ENCODE measurements around the gene THY1. TPM values are rescaled to one million over a fixed set of nuclear protein-coding genes. Genes with fewer than 3 reads are reported as not detected.

THY1 gene
- total and polyA plus RNA-seq, 9 of the 15 experiments (the other 6 are each of a cell fraction or from before 2014, with no cell fraction given), result 0.07 to 0.40 (median 0.16) TPM; not detected in 5

GRCh38 chr11:119381181-119381988 lies 41.6 kb downstream of the THY1 start, which contains the start of gene USP2 (continued):
- no peak for TF ChIP-seq ZNF398 (CRISPR knock-in tag; IDR thresholded peaks at IDR 0.05)
- TF ChIP-seq FOXK2 (conservative IDR thresholded peaks at IDR 0.05 in 1 of 2, IDR thresholded peaks at IDR 0.05 in 1 of 2; ENCODE audit: low read depth in 2 of 2), result peak; percentile 98 to 100
- no peak for TF ChIP-seq SFPQ (IDR thresholded peaks at IDR 0.05; ENCODE audit: low read depth, low read length)
- TF ChIP-seq ZNF197 (CRISPR knock-in tag; IDR thresholded peaks at IDR 0.05; ENCODE audit: low read depth), result no peak
- TF ChIP-seq MNT (conservative IDR thresholded peaks at IDR 0.05), result peak; percentile 100
- no peak for TF ChIP-seq GATA2 (CRISPR knock-in tag; IDR thresholded peaks at IDR 0.05)
- no peak for TF ChIP-seq RERE (CRISPR knock-in tag; IDR thresholded peaks at IDR 0.05; ENCODE audit: borderline replicate concordance)
- no peak for TF ChIP-seq CAMTA2 (CRISPR knock-in tag; conservative IDR thresholded peaks at IDR 0.05)
- no peak for TF ChIP-seq ZEB2 (IDR thresholded peaks at IDR 0.05)
- TF ChIP-seq U2AF2 (optimal IDR thresholded peaks at IDR 0.05; ENCODE audit: low read depth, low read length), result no peak
- TF ChIP-seq FOXJ3 (CRISPR knock-in tag; IDR thresholded peaks at IDR 0.05), result peak; percentile 95
- no peak for TF ChIP-seq ZNF76 (CRISPR knock-in tag; IDR thresholded peaks at IDR 0.05; ENCODE audit: borderline replicate concordance)
- TF ChIP-seq ZBTB12 (CRISPR knock-in tag; IDR thresholded peaks at IDR 0.05), result peak; percentile 86
